Measurements from ENCODE around the gene BMP7.

Gene BMP7

GRCh38 chr20:57173041-57173440, 93.4 kb downstream of the BMP7 start:
- TF ChIP-seq GATA3 (IDR thresholded peaks at IDR 0.05; ENCODE audit: low read depth, low read length) (no peak), GATA2 (IDR thresholded peaks at IDR 0.05; ENCODE audit: low read depth, low read length) (no peak)

GRCh38 chr20:57170343-57170742, 96.1 kb downstream of the BMP7 start:
- TF ChIP-seq GATA3 (IDR thresholded peaks at IDR 0.05; ENCODE audit: low read depth, low read length), result no peak
- TF ChIP-seq GATA2 (IDR thresholded peaks at IDR 0.05; ENCODE audit: low read depth, low read length), result no peak

DNA sequence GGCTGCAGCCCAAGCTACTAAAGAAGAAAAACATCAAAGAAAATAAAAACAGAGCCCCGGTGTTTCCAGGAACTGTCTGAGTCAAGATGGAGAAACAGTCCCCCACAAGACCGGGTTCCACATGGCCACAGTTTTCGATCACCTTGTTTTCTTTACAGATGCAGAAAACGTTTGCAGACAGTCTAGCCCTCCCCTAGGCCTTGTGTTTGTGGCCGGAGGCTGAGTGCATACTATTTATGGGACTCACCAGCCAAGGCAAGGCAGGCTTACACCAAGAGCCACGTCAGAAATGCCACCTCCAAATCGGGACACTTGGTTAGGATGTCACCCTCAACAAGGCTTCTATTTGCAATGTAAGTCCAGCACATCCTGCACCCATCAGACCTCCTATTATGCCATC, 97.3 kb downstream of the BMP7 start:
- TF ChIP-seq GATA2 (IDR thresholded peaks at IDR 0.05; ENCODE audit: low read depth, low read length) (no peak), GATA3 (IDR thresholded peaks at IDR 0.05; ENCODE audit: low read depth, low read length) (no peak)

GRCh38 chr20:57167971-57168701, 98.3 kb downstream of the BMP7 start:
- TF ChIP-seq GATA2 (IDR thresholded peaks at IDR 0.05; ENCODE audit: low read depth, low read length) (no peak), GATA3 (IDR thresholded peaks at IDR 0.05; ENCODE audit: low read depth, low read length) (no peak)

- no peak for TF ChIP-seq GATA2 (IDR thresholded peaks at IDR 0.05; ENCODE audit: low read depth, low read length)
- no peak for TF ChIP-seq GATA3 (IDR thresholded peaks at IDR 0.05; ENCODE audit: low read depth, low read length)
These were observed 99.2 kb downstream of the BMP7 start for GRCh38 chr20:57167292-57167655.

GRCh38 chr20:57166568-57167291, 99.7 kb downstream of the BMP7 start:
- no peak for TF ChIP-seq GATA2 (IDR thresholded peaks at IDR 0.05; ENCODE audit: low read depth, low read length)
- TF ChIP-seq GATA3 (IDR thresholded peaks at IDR 0.05; ENCODE audit: low read depth, low read length), result no peak

DNA sequence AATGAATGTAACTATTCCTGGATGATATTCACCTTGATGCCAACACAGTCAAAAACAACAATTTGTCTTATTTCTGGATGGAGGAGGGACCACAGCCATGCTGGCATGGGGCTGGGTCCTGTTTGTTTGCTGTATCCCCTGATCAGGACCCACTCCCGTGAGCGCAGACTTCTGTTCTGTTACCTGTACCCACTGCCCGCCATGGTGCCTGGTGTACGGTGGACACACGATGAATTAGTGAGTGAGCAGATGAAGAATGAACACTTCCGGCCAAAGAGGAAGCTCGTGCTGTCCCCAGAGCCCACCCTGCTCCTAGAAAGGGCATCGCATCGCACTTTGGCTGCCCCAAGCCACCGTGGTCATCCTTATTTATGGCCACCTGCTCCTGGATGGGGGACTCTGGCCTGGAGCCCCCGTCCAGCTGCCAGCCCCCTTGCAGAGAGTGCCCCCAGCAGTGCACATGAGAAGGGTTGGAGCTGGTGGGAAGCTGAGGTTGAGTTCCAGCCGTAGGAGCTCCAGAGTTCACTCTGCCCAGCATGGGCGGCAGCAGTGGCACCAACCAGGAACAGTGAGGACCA, 100.9 kb downstream of the BMP7 start:
- TF ChIP-seq GATA2 (IDR thresholded peaks at IDR 0.05; ENCODE audit: low read depth, low read length) (no peak), GATA3 (IDR thresholded peaks at IDR 0.05; ENCODE audit: low read depth, low read length) (no peak)

- TF ChIP-seq GATA3 (IDR thresholded peaks at IDR 0.05; ENCODE audit: low read depth, low read length) (no peak), GATA2 (IDR thresholded peaks at IDR 0.05; ENCODE audit: low read depth, low read length) (no peak)
These were observed 101.6 kb downstream of the BMP7 start for GRCh38 chr20:57164872-57165271.

DNA sequence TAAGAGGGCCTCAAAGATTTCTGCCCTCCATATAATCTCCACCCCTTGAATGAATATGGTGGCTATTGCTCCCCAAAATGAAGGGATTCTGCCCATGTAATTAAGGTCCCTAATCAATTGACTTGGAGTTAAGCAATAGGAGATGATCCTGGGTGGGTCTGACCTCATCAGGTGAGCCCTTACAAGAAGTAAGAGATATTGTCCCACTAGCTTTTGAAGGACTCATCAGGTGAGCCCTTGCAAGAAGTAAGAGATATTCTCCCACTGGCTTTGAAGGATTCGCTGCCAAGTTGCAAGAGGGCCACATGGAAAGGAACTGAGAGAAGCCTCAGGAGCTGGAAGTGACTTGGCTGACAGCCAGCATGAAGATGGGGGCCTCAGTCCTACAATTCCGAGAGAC, 103.4 kb downstream of the BMP7 start:
- TF ChIP-seq GATA3 (IDR thresholded peaks at IDR 0.05; ENCODE audit: low read depth, low read length) (no peak), GATA2 (IDR thresholded peaks at IDR 0.05; ENCODE audit: low read depth, low read length) (no peak)

DNA sequence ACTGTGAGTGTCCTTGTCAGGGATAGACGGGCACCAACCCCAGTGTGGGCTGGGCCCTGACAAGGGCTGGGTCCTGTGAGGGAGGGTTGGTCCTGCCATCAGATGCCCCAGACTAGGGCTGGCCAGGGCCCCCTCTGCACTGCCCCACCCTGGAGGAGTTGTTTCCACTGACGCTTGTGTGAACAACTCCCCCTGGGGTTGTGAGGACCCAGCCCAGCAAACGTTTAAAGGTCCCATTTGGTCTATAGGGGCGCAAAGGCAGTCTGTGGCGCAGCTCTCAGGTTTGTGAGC, 104.1 kb downstream of the BMP7 start:
- TF ChIP-seq GATA2 (IDR thresholded peaks at IDR 0.05; ENCODE audit: low read depth, low read length) (no peak), GATA3 (IDR thresholded peaks at IDR 0.05; ENCODE audit: low read depth, low read length) (no peak)

DNA sequence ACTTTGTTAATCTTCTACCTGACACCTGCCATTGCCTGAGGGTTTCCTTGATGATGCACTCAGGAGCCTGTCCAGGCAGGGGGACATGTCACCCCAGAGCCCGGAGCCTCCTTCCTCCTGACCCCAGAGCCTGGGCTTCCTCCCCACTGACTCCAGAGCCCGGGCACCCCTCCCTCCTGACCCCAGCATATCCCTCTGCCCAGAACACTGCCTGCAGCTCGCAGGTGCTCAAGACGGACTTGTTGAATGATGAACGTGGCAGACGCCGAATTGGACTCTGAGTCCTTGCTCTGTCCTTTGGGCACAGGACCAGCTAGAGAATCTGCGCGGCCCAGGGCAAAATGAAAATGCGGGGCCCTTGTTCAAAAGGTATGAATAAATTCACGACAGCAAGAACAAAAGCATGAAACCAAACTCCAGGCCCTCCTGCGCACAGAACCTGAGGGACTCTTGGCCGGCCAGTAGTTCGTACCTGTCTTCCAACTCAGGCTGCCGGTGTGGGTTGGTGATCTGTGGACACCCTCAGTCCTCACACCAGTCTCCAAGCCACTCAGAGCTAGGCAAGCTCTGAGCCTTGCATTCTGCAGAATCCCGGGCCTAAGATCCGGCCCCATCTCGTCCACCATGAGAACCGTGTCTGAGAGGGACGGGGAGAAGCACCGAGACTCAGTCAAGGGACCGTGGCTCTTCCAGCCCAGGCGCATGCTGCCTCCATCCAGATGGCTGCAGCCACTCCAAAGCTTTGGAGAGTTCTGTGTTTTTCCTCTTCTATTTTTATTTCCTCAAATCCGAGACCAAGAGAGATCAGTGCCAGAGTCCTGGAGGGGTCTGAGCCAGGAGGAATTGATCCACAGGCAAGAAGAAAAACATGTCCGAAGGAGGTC, 104.7 kb downstream of the BMP7 start:
- TF ChIP-seq GATA2 (IDR thresholded peaks at IDR 0.05; ENCODE audit: low read depth, low read length) (no peak), GATA3 (IDR thresholded peaks at IDR 0.05; ENCODE audit: low read depth, low read length) (no peak)

DNA sequence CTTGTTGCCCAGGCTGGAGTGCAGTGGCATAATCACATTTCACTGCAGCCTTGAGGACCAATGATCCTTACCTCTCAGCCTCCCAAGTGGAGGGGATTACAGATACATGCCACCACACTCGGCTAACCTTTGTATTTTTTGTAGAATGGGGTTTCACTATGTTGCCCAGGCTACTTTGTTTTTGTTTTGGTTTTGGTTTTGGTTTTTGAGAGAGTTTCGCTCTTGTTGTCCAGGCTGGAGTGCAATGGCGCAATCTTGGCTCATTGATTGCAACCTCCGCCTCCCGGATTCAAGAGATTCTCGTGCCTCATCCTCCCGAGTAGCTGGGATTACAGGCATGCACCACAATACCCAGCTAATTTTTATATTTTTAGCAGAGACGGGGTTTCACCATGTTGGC, 105.5 kb downstream of the BMP7 start:
- TF ChIP-seq GATA3 (IDR thresholded peaks at IDR 0.05; ENCODE audit: low read depth, low read length) (no peak), GATA2 (IDR thresholded peaks at IDR 0.05; ENCODE audit: low read depth, low read length) (no peak)

DNA sequence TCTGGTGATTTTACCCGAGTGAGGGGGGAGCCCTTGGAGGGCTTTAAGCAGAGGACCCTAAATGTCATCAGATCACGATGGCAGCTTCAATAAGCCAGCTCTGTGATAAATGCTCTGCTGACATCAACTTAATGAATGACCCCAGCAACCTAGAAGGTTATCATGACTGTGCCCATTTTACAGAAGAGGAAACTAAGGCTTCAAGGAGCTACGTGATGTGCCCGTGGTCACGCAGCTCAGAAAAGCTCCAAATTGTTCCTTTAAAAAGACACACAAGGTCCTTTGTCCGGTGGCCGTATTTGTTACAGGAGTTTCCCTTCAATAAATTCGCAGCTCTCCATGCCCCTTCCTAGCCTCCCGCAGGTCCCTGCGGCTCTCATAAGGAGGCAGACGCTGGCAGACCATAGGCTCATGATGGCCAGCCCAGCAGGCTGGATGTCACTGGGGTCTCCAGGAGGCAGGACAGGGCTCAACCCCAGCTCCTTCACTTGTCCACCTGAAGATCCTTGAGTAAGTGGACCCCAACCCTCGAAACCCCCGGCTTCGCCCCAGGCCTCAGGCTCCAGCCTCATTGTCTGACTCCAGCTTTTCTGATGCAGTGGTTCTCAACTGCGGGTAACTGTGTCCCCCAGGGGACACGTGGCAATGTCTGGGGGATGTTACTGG, 106.4 kb downstream of the BMP7 start:
- TF ChIP-seq GATA2 (IDR thresholded peaks at IDR 0.05; ENCODE audit: low read depth, low read length), result no peak
- no peak for TF ChIP-seq GATA3 (IDR thresholded peaks at IDR 0.05; ENCODE audit: low read depth, low read length)

All from SH-SY5Y (cell line).